ENCODE results near the gene PTPMT1.

PTPMT1 gene

GRCh38 chr11:47586098-47586855 lies 20.9 kb downstream of the PTPMT1 start, which contains the start of gene FAM180B:
Gene FAM180B (plus strand): TSS chr11:47586678. CDS start chr11:47586769, 91 bp downstream.
- no peak for DNase-seq

- DNase-seq = no peak
These were observed 21.8 kb downstream of the PTPMT1 start for GRCh38 chr11:47587039-47587716.

- DNase-seq = no peak
These were observed 22.4 kb downstream of the PTPMT1 start for GRCh38 chr11:47587723-47588326.

GRCh38 chr11:47589118-47589517 lies 23.7 kb downstream of the PTPMT1 start:
- DNase-seq = no peak

- no peak for DNase-seq
These were observed 24.2 kb downstream of the PTPMT1 start for GRCh38 chr11:47589584-47589976.

GRCh38 chr11:47589977-47590861 lies 24.8 kb downstream of the PTPMT1 start:
- DNase-seq = no peak

GRCh38 chr11:47591764-47592163 lies 26.4 kb downstream of the PTPMT1 start:
- DNase-seq = no peak

GRCh38 chr11:47592251-47592650 lies 26.9 kb downstream of the PTPMT1 start:
- no peak for DNase-seq

- no peak for DNase-seq
These were observed 27.6 kb downstream of the PTPMT1 start for GRCh38 chr11:47592970-47593369.

GRCh38 chr11:47593492-47593933 lies 28.1 kb downstream of the PTPMT1 start:
- no peak for DNase-seq

GRCh38 chr11:47593934-47594855 lies 28.8 kb downstream of the PTPMT1 start, which contains the start of gene C1QTNF4:
Gene C1QTNF4 (minus strand): TSS chr11:47594411. CDS start chr11:47590810, 3,601 bp downstream.
- no peak for DNase-seq

- peak; percentile 12 for DNase-seq
These were observed 29.6 kb downstream of the PTPMT1 start for GRCh38 chr11:47595029-47595428.

GRCh38 chr11:47595967-47596366 lies 30.6 kb downstream of the PTPMT1 start:
- DNase-seq = no peak

- no peak for DNase-seq
These were observed 34.5 kb downstream of the PTPMT1 start for GRCh38 chr11:47599902-47600301.

GRCh38 chr11:47603295-47603694 lies 37.9 kb downstream of the PTPMT1 start:
- no peak for DNase-seq

GRCh38 chr11:47605921-47606320 lies 40.5 kb downstream of the PTPMT1 start:
- no peak for DNase-seq

- DNase-seq = no peak
These were observed 41.3 kb downstream of the PTPMT1 start for GRCh38 chr11:47606731-47607130.

GRCh38 chr11:47607380-47607779 lies 42.0 kb downstream of the PTPMT1 start:
- no peak for DNase-seq

- DNase-seq = no peak
These were observed 44.3 kb downstream of the PTPMT1 start for GRCh38 chr11:47609675-47610074.

GRCh38 chr11:47611348-47611794 lies 46.0 kb downstream of the PTPMT1 start:
- DNase-seq = no peak

- no peak for DNase-seq
These were observed 49.9 kb downstream of the PTPMT1 start for GRCh38 chr11:47615249-47615648.
